ENCODE measurements around the gene FAM174C. TPM values are rescaled to one million over a fixed set of nuclear protein-coding genes. Genes with fewer than 3 reads are reported as not detected.
A peak's percentile ranks its signal among the peaks of the same experiment; 100 is the strongest.

The FAM174C gene
- total RNA-seq, 1 donor from 2014 or later, result 30.0 TPM

DNA sequence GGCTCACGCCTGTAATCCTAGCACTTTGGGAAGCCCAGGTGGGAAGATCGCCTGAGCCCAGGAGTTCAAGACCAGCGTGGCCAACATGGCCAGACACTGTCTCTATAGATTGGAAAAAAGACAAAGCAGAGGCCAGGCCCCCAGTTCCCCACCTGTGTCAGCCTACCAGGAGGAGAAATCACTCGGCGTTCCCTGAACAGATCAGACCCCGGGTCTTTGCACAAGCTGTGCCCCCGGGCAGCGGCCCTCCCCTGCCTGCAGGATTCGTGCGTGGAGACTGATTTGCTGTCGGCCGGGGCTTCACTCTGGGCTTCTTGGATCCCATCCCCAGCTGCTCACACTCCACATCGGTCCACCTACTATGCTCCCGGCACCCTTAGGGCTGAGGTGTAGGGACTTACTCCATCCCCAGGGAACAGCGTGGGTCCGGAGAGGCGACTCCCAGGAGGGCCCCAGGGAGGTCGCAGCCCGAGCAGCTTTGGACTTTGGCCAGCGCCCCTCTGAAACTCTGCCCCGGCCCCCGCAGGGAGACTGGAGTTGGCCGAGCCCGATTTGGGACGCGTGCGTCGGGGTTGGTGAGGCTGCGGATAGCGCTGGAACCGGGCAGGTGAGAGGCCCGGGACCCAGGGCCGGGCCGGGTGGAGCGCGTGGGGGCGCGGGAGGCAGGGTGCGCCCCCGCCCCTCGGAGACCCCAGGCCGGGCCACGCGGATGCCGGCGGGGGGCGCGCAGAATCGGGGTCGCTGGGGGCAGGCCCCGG is 9.8 kb downstream of the FAM174C start:
- peak overlapping the region; percentile 73 for H3K4me3 Mint-ChIP-seq (ENCODE audit: low read depth)
- H3K27ac Mint-ChIP-seq, result peak overlapping the region; percentile 80
- H3K27me3 Mint-ChIP-seq, result peaks cover 2% of the 10 kb centered on the region
- TF ChIP-seq, protein P1, sequence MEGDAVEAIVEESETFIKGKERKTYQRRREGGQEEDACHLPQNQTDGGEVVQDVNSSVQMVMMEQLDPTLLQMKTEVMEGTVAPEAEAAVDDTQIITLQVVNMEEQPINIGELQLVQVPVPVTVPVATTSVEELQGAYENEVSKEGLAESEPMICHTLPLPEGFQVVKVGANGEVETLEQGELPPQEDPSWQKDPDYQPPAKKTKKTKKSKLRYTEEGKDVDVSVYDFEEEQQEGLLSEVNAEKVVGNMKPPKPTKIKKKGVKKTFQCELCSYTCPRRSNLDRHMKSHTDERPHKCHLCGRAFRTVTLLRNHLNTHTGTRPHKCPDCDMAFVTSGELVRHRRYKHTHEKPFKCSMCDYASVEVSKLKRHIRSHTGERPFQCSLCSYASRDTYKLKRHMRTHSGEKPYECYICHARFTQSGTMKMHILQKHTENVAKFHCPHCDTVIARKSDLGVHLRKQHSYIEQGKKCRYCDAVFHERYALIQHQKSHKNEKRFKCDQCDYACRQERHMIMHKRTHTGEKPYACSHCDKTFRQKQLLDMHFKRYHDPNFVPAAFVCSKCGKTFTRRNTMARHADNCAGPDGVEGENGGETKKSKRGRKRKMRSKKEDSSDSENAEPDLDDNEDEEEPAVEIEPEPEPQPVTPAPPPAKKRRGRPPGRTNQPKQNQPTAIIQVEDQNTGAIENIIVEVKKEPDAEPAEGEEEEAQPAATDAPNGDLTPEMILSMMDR (IDR thresholded peaks at IDR 0.05; ENCODE audit: unreplicated experiment), result no peak
- H3K4me1 Mint-ChIP-seq (ENCODE audit: low read depth), result peaks cover 10% of the 10 kb centered on the region
- H3K9me3 Mint-ChIP-seq (ENCODE audit: low read depth), result no peaks in the 10 kb centered on the region
- DNase-seq (ENCODE audit: low spot score, unreplicated experiment), result no peak
- H3K36me3 Mint-ChIP-seq (ENCODE audit: insufficient read depth), result no peaks in the 10 kb centered on the region

DNA sequence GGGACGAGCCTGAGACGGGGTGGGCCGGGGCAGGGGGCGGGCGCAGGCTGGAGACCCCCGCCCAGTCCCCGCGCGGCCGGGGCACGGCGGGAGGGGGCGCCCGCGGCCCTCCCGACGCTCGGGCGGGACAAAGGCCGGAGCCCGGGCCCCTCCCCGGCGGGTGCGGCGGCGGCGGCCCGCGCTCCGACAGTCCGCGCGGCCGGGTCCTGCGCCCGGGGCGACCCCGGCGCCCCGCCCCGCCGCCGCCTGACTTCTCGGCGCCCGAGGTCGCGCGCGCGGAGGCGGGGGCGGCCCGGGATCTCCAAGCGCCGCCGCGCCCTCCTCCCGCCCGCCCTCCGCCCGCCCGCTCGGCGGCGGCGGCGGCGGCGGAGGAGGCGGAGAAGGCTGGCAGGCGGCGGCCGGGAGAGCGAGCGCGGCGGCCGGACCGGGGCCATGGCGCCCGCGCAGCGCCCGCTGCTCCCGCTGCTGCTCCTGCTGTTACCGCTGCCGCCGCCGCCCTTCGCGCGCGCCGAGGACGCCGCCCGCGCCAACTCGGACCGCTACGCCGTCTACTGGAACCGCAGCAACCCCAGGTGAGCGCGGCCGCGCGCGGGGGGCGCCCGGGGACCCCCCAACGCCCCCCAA is 10.5 kb downstream of the FAM174C start, which contains the start of gene EFNA2:
Gene EFNA2, plus strand, starts transcription at position 137 of the 624 bp plus-strand sequence. Its CDS starts 296 bp downstream, at position 433.
- Mint-ChIP-seq H3K9me3 (ENCODE audit: low read depth) (no peaks in the 10 kb centered on the region), H3K4me1 (ENCODE audit: low read depth) (peaks cover 10% of the 10 kb centered on the region), H3K27me3 (peaks cover 2% of the 10 kb centered on the region), H3K27ac (peak within 1 kb of the TSS; percentile 80), H3K36me3 (ENCODE audit: insufficient read depth) (no peaks in the 10 kb centered on the region), H3K4me3 (ENCODE audit: low read depth) (peak within 1 kb of the TSS; percentile 81)
- TF ChIP-seq, protein P1 (IDR thresholded peaks at IDR 0.05; ENCODE audit: unreplicated experiment), result no peak
- no peak for DNase-seq (ENCODE audit: low spot score, unreplicated experiment)

DNA sequence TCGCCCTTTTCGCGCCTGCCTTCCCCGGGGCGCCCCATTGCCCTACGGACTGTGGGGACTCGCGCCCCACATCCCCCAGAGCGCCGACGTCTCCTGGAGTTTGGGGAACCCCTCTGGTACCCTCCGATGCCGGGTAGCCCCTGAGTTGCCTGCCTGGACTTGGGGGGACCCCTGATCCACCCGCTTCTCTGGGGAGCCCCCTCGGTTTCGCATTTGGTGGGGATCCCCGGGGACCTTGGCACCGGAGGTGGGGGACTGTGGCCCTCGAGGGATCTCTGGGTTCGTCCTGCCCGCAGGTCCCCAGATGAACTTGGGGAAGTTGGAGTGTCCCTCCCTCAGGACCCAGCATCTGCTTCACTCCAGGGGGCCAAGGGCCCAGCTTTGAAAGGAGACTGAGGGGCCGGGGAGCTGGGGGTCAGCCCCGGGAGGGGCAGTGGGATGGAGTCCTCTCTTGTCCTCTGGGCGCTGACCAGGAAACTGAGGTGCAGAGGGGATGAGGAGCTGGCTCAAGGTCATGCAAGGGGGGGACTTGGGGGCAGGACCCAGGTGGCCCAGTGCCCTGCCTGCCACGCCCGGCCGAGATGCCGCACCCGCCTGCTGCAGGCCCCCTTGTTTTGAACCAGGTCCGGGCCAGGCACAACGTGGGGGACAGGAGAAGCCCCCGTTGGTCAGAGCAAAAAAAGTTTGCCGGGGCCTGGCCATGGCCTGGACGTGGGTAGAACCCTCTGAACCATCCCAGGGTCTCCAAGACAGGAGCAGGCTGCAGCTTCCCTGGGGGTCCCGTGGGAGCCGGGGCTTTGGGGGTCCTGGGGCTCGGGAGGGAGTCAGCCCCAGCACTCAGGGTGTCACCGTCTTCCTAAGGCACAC is 11.4 kb downstream of the FAM174C start:
- Mint-ChIP-seq H3K36me3 (ENCODE audit: insufficient read depth) (no peaks in the 10 kb centered on the region), H3K9me3 (ENCODE audit: low read depth) (no peaks in the 10 kb centered on the region), H3K4me3 (ENCODE audit: low read depth) (peak overlapping the region; percentile 81), H3K4me1 (ENCODE audit: low read depth) (peaks cover 10% of the 10 kb centered on the region), H3K27me3 (peaks cover 2% of the 10 kb centered on the region), H3K27ac (peak overlapping the region; percentile 74)
- TF ChIP-seq, protein P1 (IDR thresholded peaks at IDR 0.05; ENCODE audit: unreplicated experiment), result no peak
- no peak for DNase-seq (ENCODE audit: low spot score, unreplicated experiment)

DNA sequence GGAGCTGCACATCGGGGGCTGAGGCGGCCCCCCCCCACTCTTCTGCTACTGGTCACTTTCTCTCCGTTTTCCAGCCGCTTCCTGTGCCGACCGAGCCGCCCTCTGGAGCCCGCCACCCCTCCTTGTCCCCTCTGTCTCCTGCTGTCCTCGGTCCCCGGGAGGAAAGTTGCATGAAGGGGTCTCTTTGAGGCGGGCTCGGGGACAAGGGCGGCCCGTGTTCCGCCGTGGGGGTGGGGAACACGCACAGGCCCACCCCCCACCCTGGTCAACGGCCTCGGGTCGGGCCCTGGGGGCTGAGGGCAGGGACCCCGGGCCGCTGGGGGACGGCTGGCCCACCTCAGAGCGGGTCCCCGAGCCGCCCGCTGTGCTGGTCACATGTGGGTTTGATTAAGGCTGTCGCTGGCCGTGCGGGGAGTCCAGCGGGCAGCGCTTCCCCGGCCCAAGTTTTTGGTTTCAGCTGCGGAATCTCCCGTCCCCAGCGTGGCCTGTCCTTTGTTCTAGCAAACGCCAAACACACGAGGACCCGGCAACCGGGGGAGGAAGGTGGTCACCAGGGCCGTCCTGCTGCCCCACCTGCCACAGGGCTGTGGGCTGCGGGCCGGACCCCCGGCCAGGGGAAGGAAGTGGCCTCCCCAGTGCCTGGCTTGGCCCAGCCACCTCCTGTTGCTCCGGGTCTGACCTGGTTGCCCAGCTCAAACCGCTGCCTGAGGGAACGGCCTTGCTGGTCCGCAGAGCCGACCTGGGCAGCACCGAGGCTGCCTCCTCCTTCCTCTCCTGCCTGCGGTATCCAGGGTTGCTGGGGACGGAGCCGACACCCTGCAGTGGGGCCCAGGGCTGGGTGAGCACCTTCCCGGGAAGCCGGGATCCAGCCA is 12.3 kb downstream of the FAM174C start:
- Mint-ChIP-seq H3K4me1 (ENCODE audit: low read depth) (peaks cover 10% of the 10 kb centered on the region), H3K27me3 (peaks cover 2% of the 10 kb centered on the region)

More for the DNA sequence above, 12.3 kb downstream of the FAM174C start:
- Mint-ChIP-seq H3K9me3 (ENCODE audit: low read depth) (no peaks in the 10 kb centered on the region), H3K36me3 (ENCODE audit: insufficient read depth) (no peaks in the 10 kb centered on the region), H3K27ac (no peak overlapping the region), H3K4me3 (ENCODE audit: low read depth) (peak overlapping the region; percentile 81)
- TF ChIP-seq, protein P1 (IDR thresholded peaks at IDR 0.05; ENCODE audit: unreplicated experiment), result no peak
- DNase-seq (ENCODE audit: low spot score, unreplicated experiment), result no peak

Data from progenitor cell of endocrine pancreas (in vitro differentiated cells).